HG02840 (cell line): ENCODE data around the gene CDC14B.
A peak's percentile ranks its signal among the peaks of the same experiment; 100 is the strongest.

Experiments used
- ATAC-seq: cut with Tn5 transposase; IDR thresholded peaks from one replicate; pipeline ENCODE4 v1.9.1; 2021; ENCODE audit warnings: mild to moderate bottlenecking, moderate library complexity, moderate number of reproducible peaks; ENCODE audit not compliant: unreplicated experiment, low FRiP score

Gene CDC14B

DNA sequence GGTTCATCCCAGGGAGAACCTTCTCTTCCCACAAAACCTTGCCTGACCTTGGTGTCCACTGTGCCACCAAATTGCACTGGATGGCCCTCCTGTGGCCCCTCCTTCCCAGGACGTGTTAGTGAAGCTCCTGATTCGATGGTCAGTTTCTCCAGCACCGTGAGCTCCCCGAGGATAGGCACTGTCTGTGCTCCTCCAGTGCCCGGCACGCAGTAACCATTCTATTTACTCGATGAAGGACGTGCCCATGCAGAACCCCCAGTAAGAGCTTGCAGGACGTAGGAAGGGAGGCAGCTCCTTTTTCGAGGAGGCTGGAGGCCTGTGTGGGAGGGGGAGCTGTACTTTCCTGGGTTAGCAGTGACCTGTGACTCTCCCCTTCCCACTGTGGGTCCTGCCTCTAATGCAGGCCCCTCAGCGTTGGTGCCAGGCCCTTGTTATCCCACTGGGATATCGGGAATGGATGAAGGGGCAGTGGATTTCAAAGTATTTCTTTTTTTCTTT is 130.1 kb downstream of the CDC14B start:
- no peak for ATAC-seq

DNA sequence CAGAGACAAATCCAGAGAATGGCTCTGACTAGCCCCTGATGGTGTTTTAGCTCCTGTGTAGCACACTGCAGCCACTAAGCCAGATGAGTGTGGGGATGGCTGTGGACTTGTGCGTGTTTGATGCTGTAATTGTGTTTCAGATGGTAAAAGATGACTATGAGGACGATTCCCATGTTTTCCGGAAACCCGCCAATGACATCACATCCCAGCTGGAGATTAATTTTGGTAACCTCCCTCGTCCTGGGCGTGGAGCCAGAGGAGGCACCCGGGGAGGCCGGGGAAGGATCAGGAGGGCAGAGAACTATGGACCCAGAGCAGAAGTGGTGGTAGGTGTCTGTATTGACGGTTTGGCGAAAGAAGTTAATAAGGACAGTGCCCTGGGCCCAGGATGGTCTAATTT is 131.7 kb downstream of the CDC14B start:
- no peak for ATAC-seq

DNA sequence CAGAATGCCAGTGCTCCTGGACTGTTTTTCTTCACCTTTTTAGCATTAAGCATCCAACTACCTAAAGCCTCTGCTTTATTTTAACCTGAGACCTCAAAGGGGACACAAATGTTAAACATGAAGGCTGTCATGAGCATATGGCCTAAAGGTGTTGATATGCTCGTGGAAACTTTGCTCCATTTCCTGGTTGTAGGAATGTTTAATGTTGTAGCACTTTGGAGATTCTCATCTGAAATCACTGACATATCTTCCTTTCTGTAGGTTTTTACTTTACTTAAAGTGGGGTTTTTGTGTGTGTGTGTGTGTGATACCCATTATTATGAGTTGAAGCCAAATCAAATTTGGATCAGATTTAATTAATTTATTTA is 132.6 kb downstream of the CDC14B start:
- ATAC-seq = no peak

DNA sequence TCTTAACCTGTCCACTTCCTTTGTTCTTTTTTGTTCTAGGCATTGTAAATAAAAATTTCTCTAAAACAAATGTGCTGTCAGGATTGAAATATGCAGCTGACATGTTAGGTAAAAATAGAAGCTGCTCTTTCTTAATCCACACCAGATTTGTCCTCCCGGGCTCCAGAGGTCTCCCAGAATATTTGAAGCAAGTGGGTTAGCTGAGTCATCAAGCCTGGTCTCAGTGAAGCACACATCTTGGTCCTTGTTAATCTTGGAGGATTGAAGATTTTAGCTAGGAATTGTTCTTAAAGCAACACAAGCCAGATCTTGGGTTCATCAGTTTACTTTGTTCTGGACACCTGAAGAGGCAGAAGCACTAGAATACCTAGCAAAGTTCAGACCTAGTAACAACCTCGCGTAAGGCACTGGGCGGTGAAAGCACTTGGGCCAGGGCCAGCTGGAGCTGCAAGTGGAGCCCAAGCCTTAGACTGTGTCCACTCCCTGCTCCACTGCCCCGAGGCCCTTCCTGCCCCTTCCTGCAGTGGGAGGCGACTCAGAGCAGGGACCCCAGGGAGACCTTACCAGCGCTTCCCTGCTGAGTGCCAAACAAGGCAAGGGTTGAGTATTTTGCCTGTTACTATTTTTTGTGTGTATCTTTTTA is 133.1 kb downstream of the CDC14B start:
- no peak for ATAC-seq

DNA sequence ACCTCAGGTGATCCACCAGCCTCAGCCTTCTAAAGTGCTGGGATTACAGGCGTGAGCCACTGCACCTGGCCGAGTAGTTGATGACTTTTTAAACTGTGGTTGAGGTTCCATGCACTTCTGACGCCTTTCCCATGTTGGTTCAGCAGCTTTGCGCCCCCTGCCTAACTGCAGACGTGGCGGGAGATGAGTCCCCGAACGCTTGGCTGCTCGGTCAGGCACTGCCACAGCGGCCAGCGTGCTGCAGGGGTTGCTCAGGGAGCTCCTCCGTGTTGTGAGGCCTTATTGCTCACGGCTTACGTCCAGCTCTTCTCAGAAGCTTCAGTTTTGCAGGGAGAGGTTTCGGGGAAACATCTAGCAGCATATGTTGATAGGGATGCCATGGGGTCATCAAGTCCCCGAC is 134.4 kb downstream of the CDC14B start:
- no peak for ATAC-seq

DNA sequence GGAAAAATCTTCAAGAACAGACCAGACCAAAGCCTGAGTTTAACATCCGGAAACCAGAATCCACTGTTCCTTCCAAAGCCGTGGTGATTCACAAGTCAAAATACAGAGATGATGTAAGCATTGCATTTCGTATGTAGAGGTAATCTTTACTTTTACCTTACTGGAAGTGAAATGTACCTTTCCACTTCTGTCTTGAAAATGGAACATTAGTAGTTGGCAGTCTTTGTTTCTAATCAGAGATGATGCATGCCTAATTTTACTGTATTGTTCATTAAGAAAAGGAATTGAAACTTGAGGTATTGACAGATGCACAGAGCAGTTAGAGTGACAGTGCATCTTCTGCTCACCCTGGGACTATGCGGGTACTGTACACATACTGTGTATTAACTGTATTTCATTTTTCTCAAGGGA is 135.1 kb downstream of the CDC14B start:
- ATAC-seq = peak; percentile 85

DNA sequence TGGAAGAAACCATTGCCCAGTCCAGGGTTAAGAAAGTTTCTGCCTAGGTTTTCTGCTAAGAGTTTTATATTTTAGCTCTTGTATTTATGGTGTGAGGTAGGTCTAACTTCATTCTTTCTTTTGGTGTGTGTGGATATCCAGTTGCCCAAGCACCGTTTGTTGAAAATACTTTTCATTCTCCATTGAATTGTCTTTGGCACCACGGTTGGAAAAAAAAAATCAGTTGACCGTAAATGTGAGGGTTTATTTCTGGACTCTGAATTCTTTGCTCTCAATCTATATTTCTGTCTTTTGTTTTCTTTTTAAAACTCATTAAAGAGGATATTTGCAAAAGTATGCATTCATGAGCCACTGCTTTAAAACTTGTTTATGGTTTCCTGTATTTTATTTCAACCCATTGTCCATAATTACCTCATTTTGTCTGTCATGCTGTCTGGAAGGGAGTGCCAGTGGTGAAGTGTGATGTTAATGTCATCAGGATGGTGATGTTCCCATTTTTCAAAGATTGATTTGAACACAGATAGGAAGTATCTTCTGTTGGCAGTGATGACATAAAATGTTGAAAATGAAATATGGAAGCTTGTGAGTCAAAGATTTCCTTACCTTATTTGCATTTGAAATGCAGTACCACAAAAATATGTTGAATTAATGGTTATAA is 135.8 kb downstream of the CDC14B start:
- no peak for ATAC-seq

DNA sequence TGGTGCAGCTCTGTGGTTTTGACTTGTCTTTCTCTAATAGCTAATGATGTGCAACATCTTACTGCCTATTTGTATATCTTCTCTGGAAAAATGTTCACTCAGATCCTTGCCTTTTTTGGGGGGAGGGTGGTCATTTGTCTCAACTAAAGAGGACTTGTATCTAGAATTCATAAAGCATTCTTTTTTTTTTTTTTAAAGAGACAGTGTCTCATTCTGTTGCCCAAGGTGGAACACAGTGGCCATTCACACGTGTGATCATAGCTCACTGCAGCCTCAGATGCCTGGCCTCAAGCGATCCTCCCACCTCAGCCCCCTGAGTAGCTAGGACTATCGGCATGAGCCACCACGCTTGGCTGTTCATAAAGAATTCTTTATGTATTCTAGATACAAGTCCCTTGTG is 136.4 kb downstream of the CDC14B start:
- no peak for ATAC-seq

DNA sequence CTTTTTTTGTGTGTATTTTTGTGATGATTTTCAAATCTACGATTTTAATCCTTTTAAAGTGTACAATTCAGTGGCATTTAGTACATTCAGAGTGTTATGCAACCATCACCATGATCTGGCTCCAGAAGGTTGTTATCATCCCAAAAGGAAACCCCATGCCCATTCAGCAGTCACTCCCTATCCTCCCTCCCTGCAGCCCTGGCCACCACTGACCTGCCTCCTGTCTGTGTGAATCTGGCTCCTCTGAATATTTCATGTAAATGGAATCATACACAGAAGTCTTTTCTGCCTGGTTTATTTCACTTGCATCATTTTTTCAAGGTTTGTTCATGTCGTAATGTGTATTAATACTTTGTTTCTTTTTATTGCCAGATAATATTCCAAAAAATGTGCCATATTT is 137.2 kb downstream of the CDC14B start:
- ATAC-seq = no peak

DNA sequence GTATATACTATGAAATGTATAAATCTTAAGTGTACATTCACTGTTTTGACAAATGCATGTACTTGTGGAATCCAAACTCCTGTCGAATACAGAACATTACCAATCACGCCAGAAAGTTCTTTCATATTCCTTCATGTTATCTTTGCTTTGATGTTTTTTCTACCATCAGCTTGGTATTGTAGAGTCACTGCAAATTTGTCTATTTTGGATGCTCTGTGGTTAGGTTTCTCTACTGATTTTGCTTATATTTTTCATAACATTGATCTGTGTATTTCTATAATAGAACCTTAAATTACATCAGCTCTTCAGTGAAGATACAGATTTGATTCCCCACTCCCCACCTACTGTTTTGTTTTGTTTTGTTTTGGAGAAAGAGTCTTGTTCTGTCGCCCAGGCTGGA is 138.9 kb downstream of the CDC14B start:
- no peak for ATAC-seq

DNA sequence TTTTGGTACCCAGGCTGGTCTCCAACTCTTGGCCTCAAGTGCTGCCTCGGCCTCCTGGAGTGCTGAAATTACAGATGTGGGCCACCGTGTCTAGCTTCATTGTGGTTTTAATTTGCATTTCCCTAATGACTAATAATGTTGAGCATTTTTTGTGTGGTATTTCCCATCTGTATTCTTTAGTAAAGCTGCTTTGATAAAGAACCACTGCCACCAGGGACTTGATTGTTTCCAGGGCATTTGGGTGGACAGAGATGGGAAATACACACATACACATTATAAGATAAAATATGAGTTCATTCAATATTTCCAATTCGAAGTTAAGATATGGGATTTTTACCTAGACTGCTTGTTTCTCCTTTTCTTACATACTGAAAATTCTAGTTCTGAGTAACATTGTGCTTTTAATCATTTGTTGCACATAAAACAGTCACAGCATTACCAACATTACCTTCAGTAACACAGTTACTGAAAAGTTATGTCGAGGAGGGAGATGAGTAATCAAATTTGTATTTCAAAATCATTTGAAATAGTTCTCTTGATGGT is 140.7 kb downstream of the CDC14B start:
- peak; percentile 74 for ATAC-seq

DNA sequence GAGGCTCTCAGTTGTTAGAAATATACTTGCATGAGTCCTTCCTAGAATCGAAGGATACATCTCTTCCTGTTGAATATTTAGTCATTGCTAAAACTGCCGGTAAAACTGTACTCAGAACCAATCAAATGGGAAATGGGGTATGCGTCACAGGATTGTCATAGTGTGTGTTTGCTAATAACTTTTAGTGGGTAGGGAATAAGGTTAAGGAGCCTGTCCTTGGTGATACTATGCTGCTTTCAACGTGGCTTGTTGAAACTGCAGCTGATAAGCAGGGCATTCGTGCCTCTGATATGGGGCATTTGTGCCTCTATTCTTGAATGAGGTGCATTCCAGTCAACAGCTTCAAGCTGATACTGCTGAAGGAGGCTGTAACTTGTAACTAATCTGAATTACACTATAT is 143.1 kb downstream of the CDC14B start:
- no peak for ATAC-seq

DNA sequence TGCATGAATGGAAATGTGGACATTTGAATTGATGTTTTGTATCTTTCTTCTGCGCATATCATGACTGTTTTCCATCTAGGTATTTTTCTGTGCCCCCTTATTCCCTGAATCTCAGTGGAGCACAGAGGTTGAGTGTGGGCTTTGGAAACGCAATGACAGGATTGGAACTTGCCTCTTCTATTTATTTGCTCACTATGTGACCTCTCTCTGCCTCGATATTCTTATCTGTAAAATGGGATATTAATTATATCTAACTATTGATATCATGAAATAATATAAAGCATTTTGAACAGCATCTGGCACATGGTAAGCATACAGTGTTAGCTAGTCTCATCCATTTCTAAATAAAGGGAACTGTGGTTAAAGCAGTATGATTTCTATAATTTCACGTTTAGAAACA is 143.6 kb downstream of the CDC14B start:
- ATAC-seq = no peak

DNA sequence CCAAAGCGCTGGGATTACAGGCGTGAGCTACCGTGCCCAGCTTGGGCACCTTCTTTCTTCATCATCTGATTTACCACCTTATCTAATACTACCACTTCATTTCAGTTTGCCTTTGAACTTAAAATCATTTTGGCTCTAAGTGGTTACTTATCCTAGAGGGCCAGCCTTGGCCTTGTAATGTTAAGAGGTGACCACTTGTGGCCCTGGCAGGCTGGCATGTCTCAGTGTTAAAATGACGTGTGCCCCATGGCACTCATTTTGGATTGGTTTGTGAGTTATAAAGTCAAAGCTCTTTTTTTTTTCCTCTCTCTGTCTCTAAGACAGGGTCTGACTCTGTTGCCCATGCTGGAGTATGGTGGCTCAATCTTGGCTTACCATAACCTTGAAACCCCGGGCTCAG is 151.9 kb downstream of the CDC14B start:
- no peak for ATAC-seq

DNA sequence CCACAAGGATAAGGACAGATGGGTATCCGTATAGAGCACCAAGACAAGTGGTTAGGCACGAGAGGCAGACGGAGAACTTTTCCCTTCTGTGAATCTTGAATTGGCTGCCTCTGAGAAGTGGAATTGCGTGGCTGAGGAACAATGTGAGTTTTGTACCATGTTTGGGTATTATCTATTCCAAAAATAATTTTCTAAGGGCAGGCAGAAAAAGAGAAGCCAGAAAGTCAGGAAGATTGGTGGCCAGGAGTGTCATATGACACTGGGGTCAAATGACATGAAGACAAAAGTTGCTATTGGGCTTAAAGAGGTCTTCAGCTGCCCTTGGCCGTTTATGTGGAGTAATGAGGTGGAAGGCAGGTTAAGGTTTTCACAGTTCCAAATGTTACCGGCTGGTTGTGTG is 155.2 kb downstream of the CDC14B start:
- ATAC-seq = no peak

DNA sequence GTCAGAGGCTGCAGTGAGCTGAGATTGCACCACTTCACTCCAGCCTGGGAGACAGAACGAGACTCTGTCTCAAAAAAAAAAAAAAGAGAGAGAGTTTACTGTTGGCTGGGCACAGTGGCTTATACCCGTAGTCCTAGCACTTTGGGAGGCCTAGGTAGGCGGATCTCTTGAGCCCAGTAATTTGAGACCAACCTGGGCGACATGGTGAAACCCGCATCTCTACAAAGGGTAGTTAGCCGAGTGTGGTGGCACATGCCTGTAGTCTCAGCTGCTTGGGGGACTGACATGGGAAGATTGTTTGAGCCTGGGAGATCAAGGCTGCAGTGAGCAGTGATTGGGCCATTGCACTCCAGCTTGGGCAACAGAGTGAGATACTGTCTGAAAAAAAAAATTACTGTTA is 157.1 kb downstream of the CDC14B start:
- no peak for ATAC-seq

DNA sequence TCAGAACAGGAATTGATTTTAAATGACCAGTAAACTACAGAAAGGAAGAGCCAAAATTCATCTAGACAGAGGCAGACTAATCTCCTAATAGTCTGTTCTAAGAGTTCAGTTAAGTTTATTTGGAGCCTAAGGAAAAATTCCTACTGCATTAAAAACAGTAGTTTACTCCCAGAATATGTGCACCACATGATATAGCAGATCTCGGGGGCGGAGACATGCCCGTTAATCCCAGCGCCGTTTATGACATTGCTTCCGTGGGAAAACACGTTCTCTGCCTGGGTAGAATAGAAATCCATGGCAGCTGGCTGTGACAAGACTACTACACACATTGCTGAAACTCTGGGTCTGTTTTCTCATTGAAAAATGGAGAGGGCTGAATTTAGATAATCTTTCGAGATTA is 158.3 kb downstream of the CDC14B start:
- no peak for ATAC-seq

DNA sequence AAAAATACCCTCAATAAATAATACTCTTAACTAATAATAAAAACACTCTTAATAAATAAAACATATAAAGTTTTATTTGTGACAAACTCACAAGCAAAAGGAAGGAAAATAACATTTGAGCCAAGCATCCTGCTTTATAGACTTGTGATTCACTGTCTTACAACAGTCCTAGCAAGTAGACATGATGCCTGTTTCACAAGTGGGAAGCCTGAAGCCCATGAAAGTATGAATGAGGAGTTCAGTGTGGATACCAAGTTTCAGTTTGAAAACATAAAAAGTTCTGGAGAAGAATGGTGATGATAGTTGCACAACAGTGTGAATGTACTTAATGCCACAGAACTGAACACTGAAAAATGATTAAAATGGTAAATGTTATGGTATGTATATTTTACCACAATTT is 158.8 kb downstream of the CDC14B start:
- ATAC-seq = no peak

DNA sequence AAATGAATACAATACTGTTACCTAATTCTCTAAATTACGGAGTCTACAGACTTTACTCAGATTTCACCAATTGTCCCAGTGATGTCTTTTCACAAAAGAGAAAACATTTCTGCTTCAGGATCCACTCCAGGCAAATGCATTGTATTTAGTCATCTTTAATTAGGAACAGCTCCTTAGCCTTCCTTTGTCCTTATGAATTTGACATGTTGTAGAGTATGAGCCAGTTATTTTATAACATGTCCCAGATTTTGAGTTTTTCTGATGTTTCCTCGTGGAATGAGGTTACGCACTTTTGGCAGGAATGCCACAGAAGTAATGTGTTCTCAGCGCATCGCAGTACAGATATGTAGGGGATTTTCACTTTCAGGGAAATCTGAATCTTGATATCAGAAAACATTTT is 159.2 kb downstream of the CDC14B start:
- no peak for ATAC-seq

DNA sequence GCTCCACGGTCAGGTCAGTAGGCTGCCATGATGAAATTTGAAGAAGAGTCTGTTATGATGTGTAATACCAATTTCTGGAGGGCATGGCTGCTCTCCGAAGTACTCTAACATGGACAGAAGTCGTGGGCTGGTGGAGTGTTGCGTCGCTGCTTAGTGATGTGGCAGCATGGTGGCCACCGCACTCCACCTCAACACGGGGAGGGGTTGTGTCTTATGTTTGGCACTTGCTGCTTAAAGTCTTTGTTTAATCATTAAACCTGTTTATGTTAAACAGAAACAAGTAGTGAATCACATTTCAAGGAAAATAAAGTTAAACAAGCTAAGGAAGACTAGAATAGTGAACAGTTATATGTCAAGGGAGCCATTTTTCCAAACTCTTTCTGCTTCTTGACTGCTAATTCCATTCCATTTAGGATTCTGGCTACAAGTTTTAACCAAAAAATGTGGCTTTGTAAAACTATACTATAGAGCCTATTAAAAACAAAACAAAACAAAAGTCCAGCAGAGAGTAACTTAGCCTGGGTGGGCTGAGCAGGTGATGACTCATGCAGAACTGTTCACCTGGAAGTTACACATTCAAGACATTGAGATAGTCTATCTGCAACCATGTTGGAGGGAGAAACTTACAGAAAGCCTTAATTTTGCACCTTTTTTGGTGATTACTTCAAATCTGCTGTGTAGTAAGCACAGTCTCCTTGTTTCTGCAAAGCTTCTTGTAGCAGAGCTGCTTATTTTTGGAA is 160.2 kb downstream of the CDC14B start:
- ATAC-seq = no peak

DNA sequence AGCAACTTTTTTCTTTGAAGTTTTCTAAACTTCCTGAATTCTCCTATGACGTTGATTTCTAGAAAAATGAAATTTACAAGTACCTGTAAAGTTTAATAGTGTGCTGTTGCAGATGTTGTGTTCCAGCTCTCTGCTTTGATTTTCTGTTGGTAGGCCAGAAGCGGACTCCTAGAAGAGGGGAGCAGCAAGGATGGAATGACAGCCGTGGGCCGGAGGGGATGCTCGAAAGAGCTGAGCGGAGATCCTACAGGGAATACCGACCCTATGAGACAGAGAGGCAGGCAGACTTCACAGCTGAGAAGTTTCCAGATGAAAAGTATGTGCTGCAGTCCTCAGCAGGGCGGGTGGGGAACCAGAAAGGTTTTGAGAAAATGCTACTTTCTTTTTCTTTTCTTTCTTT is 161.4 kb downstream of the CDC14B start:
- ATAC-seq = no peak

DNA sequence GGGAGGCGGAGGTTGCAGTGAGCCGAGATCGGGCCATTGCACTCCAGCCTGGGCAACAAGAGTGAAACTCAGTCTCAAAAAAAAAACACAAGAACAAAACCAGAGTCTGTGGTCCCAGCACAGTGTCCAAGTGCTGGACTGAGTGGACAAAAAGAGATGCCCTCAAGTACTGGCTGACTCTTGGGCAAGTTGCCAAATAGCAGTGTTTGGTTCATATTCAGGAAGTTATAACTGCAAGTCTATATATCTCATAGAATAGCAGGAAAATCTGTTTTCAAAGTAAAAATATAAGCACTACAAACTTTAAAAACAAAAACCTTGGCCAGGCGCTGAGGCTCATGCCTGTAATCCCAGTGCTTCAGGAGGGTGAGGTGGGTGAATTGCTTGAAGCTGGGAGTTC is 162.4 kb downstream of the CDC14B start:
- ATAC-seq = no peak
